A673 (cell line): ENCODE data around the gene RHO. TPM values are rescaled to one million over a fixed set of nuclear protein-coding genes. Genes with fewer than 3 reads are reported as not detected.

ENCODE experiments used
- BruUV-seq: library from RNA; stranded (reverse); fragments of 400-500 nt; replicated peaks from 2 replicates; lab custom pipeline; 2021; lab: Mats Ljungman, UMichigan
- CTCF ChIA-PET: fragments of 300-600 bp; sonication (Branson Sonifier 250); formaldehyde crosslinking; loops from one replicate; lab custom pipeline; 2022; ENCODE audit warnings: antibody characterized with exemption; lab: Charles Lee
- POLR2A ChIA-PET: fragments of 300-600 bp; sonication (Branson Sonifier 250); formaldehyde crosslinking; loops from one replicate; lab custom pipeline; 2022; ENCODE audit warnings: antibody characterized with exemption; ENCODE audit not compliant: low non-redundant PET; lab: Charles Lee
- DNase-seq: peaks from one replicate; pipeline ENCODE4 v3.0.0-alpha.2; 2015; ENCODE audit warnings: low spot score
- H3K27ac ChIP-seq: fragments of 200-600 bp; sonication (generic); 2 replicates; pipeline ENCODE4 v1.5.1; 2016; ENCODE audit warnings: mixed run types, low read depth, mild to moderate bottlenecking, mixed read lengths, antibody characterized with exemption, low read length; ENCODE audit not compliant: poor library complexity, severe bottlenecking
- H3K27me3 ChIP-seq: fragments of 200-600 bp; sonication (generic); replicated peaks from 2 replicates; pipeline ENCODE4 v1.6.1; 2017; ENCODE audit warnings: mixed run types, low read depth, mild to moderate bottlenecking, mixed read lengths, antibody characterized with exemption, low read length; ENCODE audit not compliant: insufficient read depth, poor library complexity
- H3K36me3 ChIP-seq: fragments of 200-600 bp; sonication (generic); 2 replicates; pipeline ENCODE4 v1.6.1; 2016; ENCODE audit warnings: mixed run types, mild to moderate bottlenecking, mixed read lengths, antibody characterized with exemption, low read length; ENCODE audit not compliant: insufficient read depth, poor library complexity, severe bottlenecking
- H3K4me1 ChIP-seq: fragments of 200-600 bp; sonication (generic); 2 replicates; pipeline ENCODE4 v1.6.1; 2017; ENCODE audit warnings: mixed run types, mild to moderate bottlenecking, mixed read lengths, antibody characterized with exemption, low read length; ENCODE audit not compliant: insufficient read depth, poor library complexity, severe bottlenecking
- H3K4me3 ChIP-seq: fragments of 200-600 bp; sonication (generic); 2 replicates; pipeline ENCODE4 v1.5.1; 2016; ENCODE audit warnings: low read depth, mixed run types, mild to moderate bottlenecking, mixed read lengths, low read length; ENCODE audit not compliant: poor library complexity, severe bottlenecking
- H3K9me3 ChIP-seq: fragments of 200-600 bp; sonication (generic); 2 replicates; pipeline ENCODE4 v1.6.1; 2016; ENCODE audit warnings: mixed run types, low read depth, mild to moderate bottlenecking, mixed read lengths, antibody characterized with exemption, low read length; ENCODE audit not compliant: poor library complexity, severe bottlenecking
- CTCF ChIP-seq: fragments of 300-800, 200-600 bp; sonication (generic); conservative IDR thresholded peaks from 2 replicates; pipeline ENCODE4 v1.5.1; 2017; ENCODE audit warnings: low read depth, mild to moderate bottlenecking, antibody characterized with exemption, low read length, moderate library complexity, mixed read lengths
- EZH2 ChIP-seq: fragments of 200-600 bp; sonication (generic); IDR thresholded peaks from 2 replicates; pipeline ENCODE4 v1.6.1; 2017; ENCODE audit warnings: borderline replicate concordance, low read depth, mild to moderate bottlenecking, mixed read lengths, antibody characterized with exemption, low read length; ENCODE audit not compliant: poor library complexity, severe bottlenecking
- intact Hi-C: fragments of 100-400 bp; cut with micrococcal nuclease; formaldehyde crosslinking; loops from one replicate; pipeline ENCODE4 v1.10.0; 2022; ENCODE audit not compliant: unreplicated experiment
- total RNA-seq: library from RNA; stranded (reverse); gene quantifications from 2 replicates; pipeline ENCODE4 v1.2.3, GENCODE V29; 2021

The RHO gene
- total RNA-seq, 1 experiment from 2014 or later, result not detected

GRCh38 chr3:129567939-129568338 lies 39.5 kb downstream of the RHO start:
- no peaks in the 10 kb centered on the region for H3K9me3 ChIP-seq
- BruUV-seq, result no TSS peak
- intact Hi-C loops, result no loop called here
- H3K27me3 ChIP-seq, result no peaks in the 10 kb centered on the region
- H3K4me1 ChIP-seq, result no peaks in the 10 kb centered on the region
- no peak overlapping the region for H3K27ac ChIP-seq
- DNase-seq, result no peak
- ChIA-PET POLR2A (no interaction called here), CTCF (no interaction called here)
- no peak for TF ChIP-seq EZH2
- TF ChIP-seq CTCF, result no peak
- H3K4me3 ChIP-seq, result no peak overlapping the region
- H3K36me3 ChIP-seq, result no peaks in the 10 kb centered on the region

- CTCF ChIA-PET, result no interaction called here
- no peaks in the 10 kb centered on the region for H3K36me3 ChIP-seq
- POLR2A ChIA-PET, result no interaction called here
Observed at GRCh38 chr3:129569856-129570255, 41.4 kb downstream of the RHO start.

GRCh38 chr3:129571605-129572547 lies 43.4 kb downstream of the RHO start:
- Histone ChIP-seq H3K36me3 (no peaks in the 10 kb centered on the region), H3K4me1 (no peaks in the 10 kb centered on the region), H3K27ac (no peak overlapping the region), H3K27me3 (no peaks in the 10 kb centered on the region), H3K9me3 (no peaks in the 10 kb centered on the region), H3K4me3 (no peak overlapping the region)
- DNase-seq, result no peak
- ChIA-PET POLR2A (no interaction called here), CTCF (no interaction called here)
- intact Hi-C loops, result no loop called here
- TF ChIP-seq EZH2 (no peak), CTCF (no peak)
- no TSS peak for BruUV-seq

More at GRCh38 chr3:129569856-129570255, 41.4 kb downstream of the RHO start:
- no peak overlapping the region for H3K4me3 ChIP-seq
- H3K27me3 ChIP-seq, result no peaks in the 10 kb centered on the region
- BruUV-seq, result no TSS peak
- no peak overlapping the region for H3K27ac ChIP-seq
- no peaks in the 10 kb centered on the region for H3K4me1 ChIP-seq
- H3K9me3 ChIP-seq, result no peaks in the 10 kb centered on the region
- TF ChIP-seq CTCF, result no peak
- TF ChIP-seq EZH2, result no peak
- intact Hi-C loops, result no loop called here
- DNase-seq, result no peak
